Stimulated activated CD8-positive, alpha-beta memory T cell treated with anti-CD3 and anti-CD28 coated beads, Interleukin-2, amount 100 ng/mL, for 1 hour (primary cell): ENCODE data around the gene GNAI2.
"Not testable (repeated sequence)": the region's sequence is repeated elsewhere in the genome, so short reads cannot be mapped to it uniquely, and the experiment has no call there.

Experiments used
- DNase-seq, 2 donors: peaks; one replicate each; pipeline ENCODE4 v3.0.0-alpha.2; 2020; ENCODE audit warnings: low read depth in 2 of 2

GNAI2 gene

GRCh38 chr3:50204804-50205412, 31.1 kb upstream of the GNAI2 start, which contains the start of gene SLC38A3:
Gene SLC38A3, plus strand, starts transcription at chr3:50205271. Its CDS starts 8,929 bp downstream, at chr3:50214200.
- no peak for DNase-seq

DNA sequence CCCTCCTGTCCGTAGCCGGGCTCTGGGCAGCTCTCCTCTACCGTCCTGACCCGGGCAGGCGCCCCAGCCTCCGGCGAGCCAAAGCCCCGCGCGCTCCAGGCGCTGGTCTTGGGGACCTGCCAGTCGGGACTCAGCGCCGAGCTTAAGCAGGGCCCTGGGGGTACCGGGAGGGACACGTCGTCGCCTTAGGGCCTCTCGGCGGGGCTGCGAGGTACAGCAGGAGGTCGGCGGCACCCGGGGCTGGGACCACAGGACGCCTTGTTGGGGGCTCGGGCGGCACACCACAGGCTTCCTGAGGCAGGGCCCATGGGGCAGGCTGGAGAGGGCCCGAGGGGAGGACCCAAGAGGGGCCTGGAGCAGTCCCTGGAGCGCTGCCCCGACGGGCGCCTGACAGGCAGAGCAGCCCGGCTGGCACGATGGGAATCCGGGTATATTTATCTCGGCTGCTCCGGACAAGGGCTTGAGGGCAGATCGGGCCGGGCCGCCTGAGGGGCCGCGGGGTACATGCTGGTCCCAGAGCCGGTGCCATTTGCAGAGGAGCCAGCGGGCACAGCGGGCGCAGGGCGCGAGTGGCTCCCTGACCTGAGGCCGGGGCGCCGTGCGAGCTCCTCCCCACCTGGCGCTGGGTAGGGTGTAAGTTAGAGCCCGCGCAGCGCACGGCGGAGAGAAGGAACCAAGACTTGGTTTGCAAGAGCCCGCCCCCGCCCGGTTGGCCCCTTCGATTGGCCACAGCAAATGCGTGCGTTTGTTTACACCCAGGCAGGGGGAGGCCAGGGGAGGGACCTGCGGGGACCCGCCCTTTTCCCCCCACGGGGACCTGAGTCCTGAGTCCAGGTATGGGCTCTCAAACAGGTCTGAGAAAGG, 30.4 kb upstream of the GNAI2 start:
- DNase-seq: no peak

DNA sequence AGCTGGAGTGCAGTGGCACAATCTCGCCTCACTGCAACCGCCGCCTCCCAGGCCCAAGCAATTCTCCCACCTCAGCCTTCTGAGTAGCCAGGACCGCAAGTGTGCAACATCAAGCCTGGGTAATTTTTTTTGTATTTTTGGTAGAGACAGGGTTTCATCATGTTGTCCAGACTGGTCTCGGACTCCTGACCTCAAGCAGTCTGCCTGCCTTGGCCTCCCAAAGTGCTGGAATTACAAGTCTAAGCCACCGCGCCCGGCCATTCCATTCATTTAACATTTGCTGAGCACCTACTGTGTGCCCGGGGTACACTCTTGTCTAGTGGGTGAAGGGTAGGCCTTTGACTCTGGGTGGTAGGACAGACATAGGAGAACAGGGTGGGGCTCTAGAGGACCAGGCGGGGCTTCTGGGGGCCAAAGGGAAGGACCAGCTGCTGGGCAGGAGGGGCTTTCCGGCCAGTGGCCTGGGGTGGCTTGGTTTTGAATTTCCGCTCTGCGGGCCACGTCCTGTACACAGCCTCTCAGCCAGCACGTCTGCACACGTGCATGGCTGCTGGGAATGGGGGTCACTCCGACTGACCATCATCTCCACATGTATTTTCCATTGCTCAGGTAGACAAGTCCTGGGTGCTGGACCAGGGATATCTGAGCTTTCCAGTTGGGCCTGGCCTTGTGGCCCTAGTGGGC, 28.5 kb upstream of the GNAI2 start:
- DNase-seq: no peak

- no peak for DNase-seq
Observed at GRCh38 chr3:50208677-50209344, 27.2 kb upstream of the GNAI2 start.

DNA sequence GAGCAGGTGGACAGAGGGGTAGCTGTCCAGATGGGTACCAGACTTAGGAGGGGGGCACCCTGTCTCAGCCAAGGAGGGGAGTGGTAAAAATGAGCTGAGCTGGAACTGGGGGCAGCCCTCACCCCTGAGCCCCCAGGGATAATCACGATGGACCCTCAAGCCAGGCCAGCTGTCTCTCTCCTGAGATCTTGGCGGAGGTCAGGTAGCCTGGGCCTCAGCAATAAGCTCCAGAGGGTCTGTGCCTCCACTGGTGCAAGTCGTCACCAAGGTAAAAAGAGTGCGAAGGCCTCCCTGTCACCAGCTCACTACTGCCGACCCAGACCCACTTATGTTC, 25.9 kb upstream of the GNAI2 start:
- DNase-seq: no peak

DNA sequence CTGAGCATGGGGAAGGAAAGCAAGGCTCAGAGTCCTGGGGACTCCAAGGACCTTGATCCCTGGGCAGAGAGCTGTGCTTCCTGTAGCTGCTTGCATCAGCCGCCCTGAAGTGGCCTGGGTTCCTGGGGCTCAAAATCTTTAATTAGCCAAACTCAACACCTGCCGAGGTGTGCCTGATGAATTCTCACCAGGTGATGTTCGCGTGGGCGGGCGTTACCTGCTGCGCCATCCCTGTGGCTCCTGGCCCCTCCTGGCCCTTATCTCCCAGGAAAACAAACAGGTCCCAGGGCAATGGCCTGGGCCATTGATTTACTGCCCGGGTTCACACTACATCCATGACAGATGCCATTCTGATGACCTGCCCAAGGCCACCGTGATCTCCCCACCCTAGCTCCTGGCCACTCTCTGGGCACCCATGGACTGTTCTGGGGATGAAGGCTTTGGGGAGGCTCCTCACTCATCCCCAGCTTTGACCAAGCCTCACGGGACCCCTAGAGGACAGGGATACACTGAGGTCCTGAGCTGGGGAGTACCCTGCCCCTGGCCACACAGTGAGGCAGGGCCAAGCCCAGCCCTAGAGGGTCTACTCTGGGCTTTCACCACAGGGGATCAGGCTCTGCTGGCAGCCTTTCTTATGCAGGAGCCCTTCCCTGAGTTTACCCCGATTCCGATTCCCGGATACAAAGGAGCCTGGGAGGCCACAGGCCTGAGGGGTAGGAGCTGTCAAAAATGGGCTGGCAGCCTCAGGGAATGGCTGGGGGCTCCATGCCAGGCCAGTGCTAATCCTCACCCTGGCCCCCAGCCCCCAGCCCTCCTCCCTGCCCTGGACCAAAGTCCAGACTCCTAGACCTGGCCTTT, 25.3 kb upstream of the GNAI2 start:
- DNase-seq: no peak

GRCh38 chr3:50211368-50211717, 24.7 kb upstream of the GNAI2 start:
- DNase-seq: not testable (repeated sequence)

GRCh38 chr3:50211930-50212329, 24.1 kb upstream of the GNAI2 start:
- no peak for DNase-seq

GRCh38 chr3:50212502-50212901, 23.5 kb upstream of the GNAI2 start:
- DNase-seq: no peak

GRCh38 chr3:50212971-50213370, 23.0 kb upstream of the GNAI2 start:
- no peak for DNase-seq

DNA sequence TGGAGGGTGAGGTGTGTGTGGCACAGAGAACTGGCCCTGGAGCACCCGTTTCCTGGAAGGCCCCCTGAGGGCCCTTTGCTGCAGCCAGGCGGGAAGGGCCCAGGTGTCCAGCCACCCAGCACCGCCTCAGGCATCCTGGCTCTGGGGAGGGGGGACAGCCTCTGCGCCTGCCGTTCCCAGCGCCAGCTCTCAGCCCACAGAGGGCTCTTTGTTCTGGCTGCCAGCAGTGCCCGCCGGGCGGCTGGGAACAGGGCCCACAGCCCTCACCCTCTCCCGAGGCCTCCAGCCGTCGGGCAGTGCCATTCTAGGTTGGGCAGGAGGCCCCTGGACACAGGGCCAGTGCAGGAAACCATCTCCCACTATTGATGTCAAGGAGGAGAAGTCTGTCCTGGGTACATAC, 22.6 kb upstream of the GNAI2 start:
- no peak for DNase-seq

- no peak for DNase-seq
Observed at GRCh38 chr3:50214824-50215223, 21.2 kb upstream of the GNAI2 start.

DNA sequence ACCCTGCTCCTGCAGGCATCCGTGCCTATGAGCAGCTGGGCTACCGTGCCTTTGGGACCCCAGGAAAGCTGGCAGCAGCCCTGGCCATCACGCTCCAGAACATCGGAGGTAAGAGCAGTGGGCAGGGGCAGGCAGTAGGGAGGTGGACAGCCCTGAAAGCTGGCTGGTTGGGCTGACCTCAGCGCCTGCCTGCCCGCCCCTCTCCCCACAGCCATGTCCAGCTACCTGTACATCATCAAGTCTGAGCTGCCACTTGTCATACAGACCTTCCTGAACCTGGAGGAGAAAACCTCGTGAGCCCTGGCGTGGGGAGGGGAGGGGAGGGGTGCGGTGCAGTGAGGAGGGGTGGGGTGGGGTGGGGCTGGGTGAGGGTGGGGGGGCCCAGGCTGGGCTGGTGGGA, 20.5 kb upstream of the GNAI2 start:
- no peak for DNase-seq

DNA sequence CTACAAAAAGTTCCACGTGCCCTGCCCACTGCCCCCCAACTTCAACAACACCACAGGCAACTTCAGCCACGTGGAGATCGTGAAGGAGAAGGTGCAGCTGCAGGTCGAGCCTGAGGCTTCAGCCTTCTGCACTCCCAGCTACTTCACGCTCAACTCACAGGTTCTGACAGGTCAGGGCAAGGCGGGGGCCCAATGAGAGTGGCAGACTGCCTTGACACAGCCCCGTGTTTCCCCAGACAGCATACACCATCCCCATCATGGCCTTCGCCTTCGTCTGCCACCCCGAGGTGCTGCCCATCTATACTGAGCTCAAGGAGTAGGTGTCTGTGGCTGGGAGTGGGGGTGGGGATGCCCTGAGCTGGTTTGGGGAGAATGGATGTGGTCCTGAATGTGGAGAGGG, 18.3 kb upstream of the GNAI2 start:
- no peak for DNase-seq

DNA sequence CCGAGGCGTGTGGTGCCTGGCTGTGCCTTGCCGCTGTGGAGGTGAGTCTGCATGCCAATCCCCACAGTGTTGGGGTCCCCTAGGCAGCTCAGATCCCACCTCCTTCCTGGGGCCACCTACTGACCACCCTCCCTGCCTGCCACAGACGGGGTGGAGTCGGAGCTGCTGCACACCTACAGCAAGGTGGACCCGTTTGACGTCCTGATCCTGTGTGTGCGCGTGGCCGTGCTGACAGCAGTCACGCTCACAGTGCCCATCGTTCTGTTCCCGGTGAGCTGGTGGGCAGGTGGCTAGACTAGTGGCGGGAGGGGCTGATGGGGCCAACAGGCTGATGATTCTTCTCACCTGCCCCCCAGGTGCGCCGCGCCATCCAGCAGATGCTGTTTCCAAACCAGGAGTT, 17.6 kb upstream of the GNAI2 start:
- DNase-seq: no peak

DNA sequence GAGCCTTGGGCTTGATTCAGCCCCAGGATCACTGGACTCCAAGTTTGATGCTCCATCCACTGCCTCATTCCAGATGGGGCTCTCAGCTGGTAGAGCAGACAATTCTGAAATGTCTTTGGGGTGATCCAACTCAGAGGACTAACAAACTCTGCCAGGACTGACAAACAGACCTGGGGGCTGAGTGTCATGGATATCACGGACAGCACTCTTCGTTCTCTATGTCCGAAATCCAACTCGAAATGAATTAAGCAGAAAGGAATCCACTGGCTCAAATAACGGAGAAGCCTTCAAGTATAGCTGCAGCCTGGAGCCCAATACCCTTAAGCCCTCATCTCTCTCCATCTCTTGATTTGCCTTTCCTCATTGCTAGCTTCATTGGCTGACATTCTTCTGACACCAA, 16.7 kb upstream of the GNAI2 start:
- no peak for DNase-seq

DNA sequence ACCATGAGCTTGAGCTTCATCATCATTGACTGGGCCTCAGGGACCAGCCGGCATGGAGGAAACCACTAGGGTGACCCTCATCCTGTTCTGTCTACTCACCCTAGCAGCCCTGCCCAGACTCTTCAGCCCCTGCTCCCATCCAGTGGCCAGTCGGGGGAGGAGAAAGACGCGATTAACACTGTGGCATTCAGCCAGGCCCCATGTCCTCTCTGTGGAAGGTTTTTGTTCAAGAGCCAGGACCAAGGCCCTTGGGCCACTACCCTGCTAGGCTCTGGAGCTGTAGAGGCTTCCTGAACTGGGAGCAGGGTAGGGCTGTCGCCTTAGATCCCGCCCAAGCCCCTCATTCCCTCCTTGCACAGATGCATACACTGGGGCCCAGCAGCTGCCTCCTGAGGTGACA, 15.9 kb upstream of the GNAI2 start:
- no peak for DNase-seq

DNA sequence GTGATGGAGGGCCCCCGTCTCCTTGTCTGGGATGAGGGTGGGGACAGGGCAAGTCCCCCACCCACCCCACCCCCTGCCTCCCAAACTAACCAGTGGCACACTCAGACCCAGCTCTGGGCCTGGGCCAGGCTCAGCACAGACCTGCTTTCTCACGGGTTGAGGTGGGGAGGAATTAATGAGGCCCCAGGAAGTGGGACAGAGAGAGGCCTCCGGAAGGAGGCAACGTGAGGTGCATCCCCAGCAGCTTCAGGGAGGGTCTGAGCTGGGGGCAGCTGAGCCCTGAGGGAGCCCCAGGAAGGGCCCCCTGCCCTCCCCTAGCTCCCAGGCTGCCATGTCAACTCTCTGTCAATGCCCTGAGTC, 15.0 kb upstream of the GNAI2 start:
- no peak for DNase-seq

GRCh38 chr3:50221411-50222168, 14.4 kb upstream of the GNAI2 start:
- no peak for DNase-seq

DNA sequence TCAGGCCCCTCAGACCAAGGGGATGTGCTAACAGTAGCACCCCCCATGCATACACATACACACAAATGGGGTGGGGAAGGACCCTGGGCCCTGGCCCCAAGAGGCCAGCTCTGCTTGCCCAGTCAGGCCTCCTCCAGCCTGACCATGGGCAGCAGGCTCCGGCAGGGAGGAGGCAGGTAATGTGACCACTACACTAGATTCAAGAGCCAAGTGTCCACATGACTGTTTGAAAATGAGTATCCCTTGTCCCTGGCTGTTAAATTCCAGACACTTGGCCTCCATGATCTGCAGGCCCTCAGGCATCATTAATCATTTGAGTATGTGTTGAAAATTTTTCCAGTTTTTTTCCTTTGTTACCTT, 13.9 kb upstream of the GNAI2 start:
- DNase-seq: no peak

- no peak for DNase-seq
Observed at GRCh38 chr3:50224639-50225038, 11.4 kb upstream of the GNAI2 start.
